Activated CD4-positive, alpha-beta T cell treated with anti-CD3 and anti-CD28 coated beads, Interleukin-10, Interleukin-2, amounts not matched to agents 100 ng/mL and 50 ng/mL, durations not matched to agents 16 hours and 8 hours (primary cell): ENCODE data around the gene EMC1.

Experiments used
- DNase-seq: peaks from one replicate; pipeline ENCODE4 v3.0.0-alpha.2; 2020

Gene EMC1

GRCh38 chr1:19213580-19213979 is 37.7 kb downstream of the EMC1 start:
- no peak for DNase-seq

GRCh38 chr1:19212167-19212566 is 39.2 kb downstream of the EMC1 start:
- DNase-seq: no peak

- DNase-seq: no peak
These were observed 40.4 kb downstream of the EMC1 start for GRCh38 chr1:19210772-19211549.

GRCh38 chr1:19209990-19210771 is 41.1 kb downstream of the EMC1 start, which contains the start of gene UBR4:
Gene UBR4, minus strand, starts transcription at chr1:19210266. Its CDS starts 18 bp downstream, at chr1:19210248.
- peak; percentile 98 for DNase-seq

- DNase-seq: peak; percentile 80
These were observed 41.8 kb downstream of the EMC1 start for GRCh38 chr1:19209439-19209989.

- peak; percentile 9 for DNase-seq
These were observed 42.5 kb downstream of the EMC1 start for GRCh38 chr1:19208710-19209438.

- no peak for DNase-seq
These were observed 44.4 kb downstream of the EMC1 start for GRCh38 chr1:19206947-19207346.

- no peak for DNase-seq
These were observed 45.5 kb downstream of the EMC1 start for GRCh38 chr1:19205845-19206244.

- DNase-seq: peak; percentile 48
These were observed 45.9 kb downstream of the EMC1 start for GRCh38 chr1:19205403-19205802.

GRCh38 chr1:19204446-19205266 is 46.7 kb downstream of the EMC1 start:
- no peak for DNase-seq

GRCh38 chr1:19203440-19203839 is 47.9 kb downstream of the EMC1 start:
- DNase-seq: no peak

GRCh38 chr1:19202396-19202795 is 48.9 kb downstream of the EMC1 start:
- no peak for DNase-seq

GRCh38 chr1:19199969-19200604 is 51.2 kb downstream of the EMC1 start:
- DNase-seq: no peak

GRCh38 chr1:19199329-19199968 is 51.9 kb downstream of the EMC1 start:
- no peak for DNase-seq

- DNase-seq: no peak
These were observed 52.5 kb downstream of the EMC1 start for GRCh38 chr1:19198820-19199219.

- DNase-seq: no peak
These were observed 53.5 kb downstream of the EMC1 start for GRCh38 chr1:19197845-19198244.

- no peak for DNase-seq
These were observed 55.0 kb downstream of the EMC1 start for GRCh38 chr1:19196331-19196730.

- no peak for DNase-seq
These were observed 58.3 kb downstream of the EMC1 start for GRCh38 chr1:19193004-19193403.

- no peak for DNase-seq
These were observed 59.5 kb downstream of the EMC1 start for GRCh38 chr1:19191811-19192210.

- DNase-seq: no peak
These were observed 60.9 kb downstream of the EMC1 start for GRCh38 chr1:19190468-19190867.

GRCh38 chr1:19189270-19189669 is 62.1 kb downstream of the EMC1 start:
- no peak for DNase-seq
